Pancreas (tissue), 10 donors: ENCODE measurements around the gene CYP2S1. TPM values are rescaled to one million over a fixed set of nuclear protein-coding genes. Genes with fewer than 3 reads are reported as not detected.

Experiments used
- ATAC-seq, 4 donors: fragments of 200-7000 bp; cut with Tn5 transposase; one replicate each; pipeline versions ENCODE4 v1.8.0 to v1.9.1; 2020; ENCODE audit warnings: mild to moderate bottlenecking in 4 of 4, moderate library complexity in 4 of 4
- DNase-seq, 6 donors: peaks; one replicate each; pipeline ENCODE4 v3.0.0-alpha.2; 2020
- FAIRE-seq: peaks from 2 replicates; lab custom pipeline; 2012; peaks lifted over from hg19 to GRCh38; lab: Jason Lieb, UNC
- H3K27ac ChIP-seq, 4 donors: fragments of 200-600 bp; sonication (generic); 1 replicate in 3 of 4; 2 replicates in 1 of 4; pipeline versions ENCODE4 v1.5.0 to v1.8.0; 2020
- H3K27me3 ChIP-seq, 4 donors: fragments of 200-600 bp; one replicate each; pipeline ENCODE4 v1.8.0; 2021
- H3K36me3 ChIP-seq, 3 donors: fragments of 200-600 bp; sonication (generic) in 1 of 3; one replicate each; pipeline versions ENCODE4 v1.5.0 to v1.8.0; 2020 to 2021
- H3K4me1 ChIP-seq, 3 donors: fragments of 200-600 bp; one replicate each; pipeline ENCODE4 v1.8.0; 2021
- H3K4me3 ChIP-seq, 4 donors: fragments of 200-600 bp; sonication (generic) in 2 of 4; one replicate each; pipeline versions ENCODE4 v1.5.0 to v1.8.0; 2020 to 2021
- H3K9me3 ChIP-seq, 4 donors: fragments of 200-600 bp; one replicate each; pipeline ENCODE4 v1.8.0; 2021
- CTCF ChIP-seq, 4 donors: fragments of 200-600 bp; sonication (generic) in 3 of 4; IDR thresholded peaks; one replicate each; pipeline versions ENCODE4 v1.5.0 to v1.8.0; 2021; ENCODE audit warnings: antibody characterized with exemption in 4 of 4
- WGBS, 2 donors: extraction: QIAGEN DNeasy Blood & Tissue Kit; methylation state at CpG; one replicate each; pipeline ENCODE4 v1.1.7; 2013; 5-methylcytosine and 5-hydroxymethylcytosine counted together
- intact Hi-C, 3 donors: fragments of 100-400 bp; cut with DNase I; formaldehyde crosslinking; loops; one replicate each; pipeline versions ENCODE4 v1.11.1 to v1.14.2; 2022
- polyA plus RNA-seq, 2 donors: library from polyadenylated mRNA; stranded (reverse); fragments of 200-250 nt; gene quantifications; one replicate each; pipeline ENCODE4 v1.2.3, GENCODE V29; 2013
- total RNA-seq, 6 donors: library from RNA; stranded (reverse); fragmentation: NEBNext Ultra II Directional in 4 of 6; extraction: Animal tissue kit (Norgen Biotek cat#: 25700) in 4 of 6; gene quantifications; one replicate each; pipeline versions ENCODE4 v1.2.1 to v1.2.4, GENCODE V29; 2021 to 2023
- donor health status: healthy with polysubstance abuse.
- donor health status: DM: no; HTN: no; CAD: no; lungs with moderate emphysema.
- donor health status: DM: no; HTN: no; CAD: no.
- donor health status: control.
- donor health status: control.
- donor health status: Bipolar disorder and iron deficiency.
- donor health status: DM: yes; HTN: yes; CAD: no.
- donor health status: DM: no; HTN: no; CAD: no.
- donor health status: DM: no; HTN: no; CAD: no.
- donor health status: DM: yes; HTN: yes; CAD: no.

CYP2S1 gene
- total and polyA plus RNA-seq, 8 donors, result 0.09 to 2.6 (median 0.43) TPM

GRCh38 chr19:41220811-41221210, 27.8 kb downstream of the CYP2S1 start:
- ATAC-seq (no peak), FAIRE-seq (no peak), DNase-seq (no peak)
- no peaks in the 10 kb centered on the region for H3K4me1 ChIP-seq
- no peak overlapping the region for H3K27ac ChIP-seq
- H3K27me3 ChIP-seq, result no peaks in the 10 kb centered on the region
- H3K36me3 ChIP-seq, result no peaks in the 10 kb centered on the region
- TF ChIP-seq CTCF (IDR thresholded peaks at IDR 0.05), result no peak
- no peaks in the 10 kb centered on the region for H3K9me3 ChIP-seq
- intact Hi-C loops, result no loop called here
- peak overlapping the region in 1 of 4 donors; percentile 33 for H3K4me3 ChIP-seq
- 42 to 49% methylated on average over 9 of the region's 9 CpGs for WGBS, 2 donors

GRCh38 chr19:41221514-41222205, 28.6 kb downstream of the CYP2S1 start:
- no peak overlapping the region for H3K27ac ChIP-seq
- no peaks in the 10 kb centered on the region for H3K36me3 ChIP-seq
- no peak overlapping the region for H3K4me3 ChIP-seq
- H3K27me3 ChIP-seq, result no peaks in the 10 kb centered on the region
- intact Hi-C loops, result no loop called here
- ATAC-seq (no peak), FAIRE-seq (no peak), DNase-seq (no peak)
- 60 to 72% methylated on average over 20 of the region's 20 CpGs for WGBS, 2 donors
- TF ChIP-seq CTCF (IDR thresholded peaks at IDR 0.05), result no peak
- H3K9me3 ChIP-seq, result no peaks in the 10 kb centered on the region
- no peaks in the 10 kb centered on the region for H3K4me1 ChIP-seq

GRCh38 chr19:41222240-41222639, 29.2 kb downstream of the CYP2S1 start:
- no peak for TF ChIP-seq CTCF (IDR thresholded peaks at IDR 0.05)
- FAIRE-seq, result no peak
- H3K4me1 ChIP-seq, result no peaks in the 10 kb centered on the region

GRCh38 chr19:41223431-41224234, 30.6 kb downstream of the CYP2S1 start:
- Histone ChIP-seq H3K9me3 (no peaks in the 10 kb centered on the region), H3K36me3 (no peaks in the 10 kb centered on the region), H3K4me3 (no peak overlapping the region), H3K27me3 (no peaks in the 10 kb centered on the region), H3K27ac (no peak overlapping the region), H3K4me1 (no peaks in the 10 kb centered on the region)
- TF ChIP-seq CTCF (IDR thresholded peaks at IDR 0.05), result no peak
- peak in 1 of 4 donors; percentile 24 for ATAC-seq
- DNase-seq, result no peak
- 37 to 45% methylated on average over 8 of the region's 8 CpGs for WGBS, 2 donors
- intact Hi-C loops, result no loop called here
- no peak for FAIRE-seq

More at GRCh38 chr19:41222240-41222639, 29.2 kb downstream of the CYP2S1 start:
- Histone ChIP-seq H3K27ac (no peak overlapping the region), H3K27me3 (no peaks in the 10 kb centered on the region), H3K9me3 (no peaks in the 10 kb centered on the region), H3K4me3 (no peak overlapping the region), H3K36me3 (no peaks in the 10 kb centered on the region)
- WGBS, 2 donors, result 57 to 70% methylated on average over 10 of the region's 10 CpGs
- ATAC-seq, result no peak
- intact Hi-C loops, result no loop called here
- DNase-seq, result no peak
